NCI-H2196 (cell line): ENCODE measurements around the gene TATDN2.
"Not testable (repeated sequence)": the region's sequence is repeated elsewhere in the genome, so short reads cannot be mapped to it uniquely, and the experiment has no call there.

Experiments
- DNase-seq: peaks from one replicate; lab custom pipeline; 2025; ENCODE audit not compliant: unreplicated experiment; lab: John Stamatoyannopoulos, UW

Gene TATDN2

GRCh38 chr3:10268930-10269329, 20.7 kb downstream of the TATDN2 start:
- DNase-seq: peak; percentile 3

GRCh38 chr3:10269443-10269842, 21.2 kb downstream of the TATDN2 start:
- DNase-seq: no peak

- DNase-seq: not testable (repeated sequence)
These were observed 24.2 kb downstream of the TATDN2 start for GRCh38 chr3:10272476-10272875.

GRCh38 chr3:10272977-10273376, 24.7 kb downstream of the TATDN2 start:
- no peak for DNase-seq

- no peak for DNase-seq
These were observed 25.5 kb downstream of the TATDN2 start for GRCh38 chr3:10273702-10274305.

- no peak for DNase-seq
These were observed 26.3 kb downstream of the TATDN2 start for GRCh38 chr3:10274601-10275000.

- DNase-seq: no peak
These were observed 28.9 kb downstream of the TATDN2 start for GRCh38 chr3:10277115-10277625.

GRCh38 chr3:10278501-10278900, 30.2 kb downstream of the TATDN2 start:
- DNase-seq: no peak

GRCh38 chr3:10279384-10280176, 31.3 kb downstream of the TATDN2 start:
- DNase-seq: no peak

GRCh38 chr3:10280177-10280529, 31.9 kb downstream of the TATDN2 start:
- DNase-seq: no peak

GRCh38 chr3:10280571-10280970, 32.3 kb downstream of the TATDN2 start:
- DNase-seq: no peak

- DNase-seq: no peak
These were observed 33.7 kb downstream of the TATDN2 start for GRCh38 chr3:10281951-10282350.

- DNase-seq: peak; percentile 40
These were observed 35.4 kb downstream of the TATDN2 start for GRCh38 chr3:10283638-10284037.

- DNase-seq: no peak
These were observed 36.2 kb downstream of the TATDN2 start for GRCh38 chr3:10284496-10284895.

GRCh38 chr3:10285272-10286132, 37.2 kb downstream of the TATDN2 start:
- DNase-seq: no peak

- no peak for DNase-seq
These were observed 37.9 kb downstream of the TATDN2 start for GRCh38 chr3:10286133-10286524.

- DNase-seq: no peak
These were observed 38.5 kb downstream of the TATDN2 start for GRCh38 chr3:10286596-10287295.

GRCh38 chr3:10287936-10288574, 39.8 kb downstream of the TATDN2 start:
- DNase-seq: no peak

- no peak for DNase-seq
These were observed 40.3 kb downstream of the TATDN2 start for GRCh38 chr3:10288575-10288960.

GRCh38 chr3:10289077-10289476, 40.8 kb downstream of the TATDN2 start:
- no peak for DNase-seq
